Measurements from ENCODE around the gene FARSB. TPM values are rescaled to one million over a fixed set of nuclear protein-coding genes. Genes with fewer than 3 reads are reported as not detected.

The FARSB gene
- total RNA-seq, 1 donor from 2014 or later = 23.1 TPM

- Mint-ChIP-seq H3K36me3 (ENCODE audit: low read depth, unreplicated experiment) (no peaks in the 10 kb centered on the region), H3K9me3 (ENCODE audit: unreplicated experiment) (peaks cover 3% of the 10 kb centered on the region), H3K4me3 (ENCODE audit: unreplicated experiment) (no peak overlapping the region), H3K4me1 (ENCODE audit: low read depth, unreplicated experiment) (no peaks in the 10 kb centered on the region), H3K27me3 (ENCODE audit: low read depth, unreplicated experiment) (peaks cover 2% of the 10 kb centered on the region), H3K27ac (ENCODE audit: unreplicated experiment) (no peak overlapping the region)
- no peak overlapping the region for H3K9ac ChIP-seq (ENCODE audit: low read length)
- no peaks in the 10 kb centered on the region for H3K79me2 ChIP-seq (ENCODE audit: insufficient read depth, low read length)
- FAIRE-seq (no peak), DNase-seq (ENCODE audit: low read depth) (no peak)
- no peak overlapping the region for H3K4me3 ChIP-seq (ENCODE audit: insufficient read depth, low read depth, low read length)
- H3K27me3 ChIP-seq (ENCODE audit: insufficient read depth, low read length) = no peaks in the 10 kb centered on the region
- H3K36me3 ChIP-seq (ENCODE audit: insufficient read depth, low read length) = no peaks in the 10 kb centered on the region
- no peaks in the 10 kb centered on the region for H3K4me1 ChIP-seq (ENCODE audit: insufficient read depth, low read length)
- TF ChIP-seq CTCF (IDR thresholded peaks at IDR 0.05; ENCODE audit: insufficient read depth, low read depth, low read length) (no peak), EZH2 (IDR thresholded peaks at IDR 0.05; ENCODE audit: insufficient read depth, low read length) (no peak)
- no peaks in the 10 kb centered on the region for H3K9me3 ChIP-seq (ENCODE audit: insufficient read depth, low read depth, low read length)
- H2AFZ ChIP-seq (ENCODE audit: low read depth, low read length) = no peak overlapping the region
- no peaks in the 10 kb centered on the region for H4K20me1 ChIP-seq (ENCODE audit: insufficient read depth, low read length)
- no peak overlapping the region for H3K27ac ChIP-seq (ENCODE audit: low read depth, low read length)
- no peak overlapping the region for H3K4me2 ChIP-seq (ENCODE audit: low read length)
Measured at GRCh38 chr2:222535477-222535876, 120.4 kb downstream of the FARSB start.

GRCh38 chr2:222532315-222532714 is 123.6 kb downstream of the FARSB start:
- FAIRE-seq (no peak), DNase-seq (ENCODE audit: low read depth) (no peak)
- no peaks in the 10 kb centered on the region for H3K4me1 ChIP-seq (ENCODE audit: insufficient read depth, low read length)
- no peak overlapping the region for H3K4me2 ChIP-seq (ENCODE audit: low read length)
- Mint-ChIP-seq H3K27me3 (ENCODE audit: low read depth, unreplicated experiment) (peaks cover 1% of the 10 kb centered on the region), H3K4me1 (ENCODE audit: low read depth, unreplicated experiment) (no peaks in the 10 kb centered on the region), H3K4me3 (ENCODE audit: unreplicated experiment) (no peak overlapping the region), H3K9me3 (ENCODE audit: unreplicated experiment) (peaks cover 2% of the 10 kb centered on the region), H3K36me3 (ENCODE audit: low read depth, unreplicated experiment) (no peaks in the 10 kb centered on the region), H3K27ac (ENCODE audit: unreplicated experiment) (no peak overlapping the region)
- H3K9ac ChIP-seq (ENCODE audit: low read length) = no peak overlapping the region
- H2AFZ ChIP-seq (ENCODE audit: low read depth, low read length) = no peak overlapping the region
- H3K9me3 ChIP-seq (ENCODE audit: insufficient read depth, low read depth, low read length) = no peaks in the 10 kb centered on the region
- H3K4me3 ChIP-seq (ENCODE audit: insufficient read depth, low read depth, low read length) = no peak overlapping the region
- no peak overlapping the region for H3K27ac ChIP-seq (ENCODE audit: low read depth, low read length)
- H4K20me1 ChIP-seq (ENCODE audit: insufficient read depth, low read length) = no peaks in the 10 kb centered on the region
- H3K27me3 ChIP-seq (ENCODE audit: insufficient read depth, low read length) = no peaks in the 10 kb centered on the region
- H3K79me2 ChIP-seq (ENCODE audit: insufficient read depth, low read length) = no peaks in the 10 kb centered on the region
- TF ChIP-seq CTCF (IDR thresholded peaks at IDR 0.05; ENCODE audit: insufficient read depth, low read depth, low read length) (no peak), EZH2 (IDR thresholded peaks at IDR 0.05; ENCODE audit: insufficient read depth, low read length) (no peak)
- no peaks in the 10 kb centered on the region for H3K36me3 ChIP-seq (ENCODE audit: insufficient read depth, low read length)

- H3K27me3 Mint-ChIP-seq (ENCODE audit: low read depth, unreplicated experiment) = peaks cover 1% of the 10 kb centered on the region
- H3K36me3 Mint-ChIP-seq (ENCODE audit: low read depth, unreplicated experiment) = no peaks in the 10 kb centered on the region
- no peak overlapping the region for H3K27ac Mint-ChIP-seq (ENCODE audit: unreplicated experiment)
- H3K4me3 Mint-ChIP-seq (ENCODE audit: unreplicated experiment) = no peak overlapping the region
- no peak for FAIRE-seq
- TF ChIP-seq EZH2 (IDR thresholded peaks at IDR 0.05; ENCODE audit: insufficient read depth, low read length) (no peak), CTCF (IDR thresholded peaks at IDR 0.05; ENCODE audit: insufficient read depth, low read depth, low read length) (no peak)
- Histone ChIP-seq H2AFZ (ENCODE audit: low read depth, low read length) (no peak overlapping the region), H3K27me3 (ENCODE audit: insufficient read depth, low read length) (no peaks in the 10 kb centered on the region), H3K79me2 (ENCODE audit: insufficient read depth, low read length) (no peaks in the 10 kb centered on the region), H3K9me3 (ENCODE audit: insufficient read depth, low read depth, low read length) (no peaks in the 10 kb centered on the region), H3K4me2 (ENCODE audit: low read length) (no peak overlapping the region), H3K4me1 (ENCODE audit: insufficient read depth, low read length) (no peaks in the 10 kb centered on the region), H3K4me3 (ENCODE audit: insufficient read depth, low read depth, low read length) (no peak overlapping the region), H3K27ac (ENCODE audit: low read depth, low read length) (no peak overlapping the region), H3K36me3 (ENCODE audit: insufficient read depth, low read length) (no peaks in the 10 kb centered on the region), H3K9ac (ENCODE audit: low read length) (no peak overlapping the region), H4K20me1 (ENCODE audit: insufficient read depth, low read length) (no peaks in the 10 kb centered on the region)
- DNase-seq (ENCODE audit: low read depth) = no peak
- peaks cover 5% of the 10 kb centered on the region for H3K9me3 Mint-ChIP-seq (ENCODE audit: unreplicated experiment)
- H3K4me1 Mint-ChIP-seq (ENCODE audit: low read depth, unreplicated experiment) = no peaks in the 10 kb centered on the region
Measured at GRCh38 chr2:222526480-222527277, 129.2 kb downstream of the FARSB start.
